K562 (cell line): ENCODE data around the gene SLIT1. TPM values are rescaled to one million over a fixed set of nuclear protein-coding genes. Genes with fewer than 3 reads are reported as not detected.

Source experiments
- ATAC-seq: fragments of 200-7000 bp; cut with Tn5 transposase; 3 replicates; pipeline ENCODE4 v1.9.1; 2020; ENCODE audit warnings: moderate library complexity
- BruUV-seq: library from RNA; stranded (reverse); fragments of 400-500 nt; replicated peaks from 2 replicates; lab custom pipeline; 2021; lab: Mats Ljungman, UMichigan
- CTCF ChIA-PET: fragments of 300-600 bp; formaldehyde crosslinking; extraction: SDS; loops from one replicate; lab custom pipeline; 2021; ENCODE audit warnings: low intra/inter-chr PET ratio; lab: Yijun Ruan, JAX
- POLR2A ChIA-PET: fragments of 300-600, 350-650 bp; sonication (Branson Sonifier 250); formaldehyde crosslinking; extraction: SDS; loops from one replicate; lab custom pipeline; 2021; ENCODE audit warnings: antibody characterized with exemption, inconsistent platforms; lab: Yijun Ruan, JAX
- DNase-seq, 4 experiments: peaks; one replicate each; pipeline versions ENCODE4 v3.0.0 to v3.0.0-alpha.2; 2011 to 2018; ENCODE audit warnings: low spot score in 3 of 4, mixed read lengths in 3 of 4; ENCODE audit errors: extremely low read depth in 1 of 4
- FAIRE-seq: peaks from 2 replicates; lab custom pipeline; 2011; peaks lifted over from hg19 to GRCh38; lab: Jason Lieb, UNC
- H2AFZ ChIP-seq: 2 replicates; pipeline ENCODE4 v1.6.0; 2011; ENCODE audit warnings: low read depth, low read length, control low read depth, inconsistent platforms
- H3K27ac ChIP-seq: fragments of 200-600 bp; 3 replicates; pipeline ENCODE4 v1.8.0; 2011; ENCODE audit warnings: low read depth, mild to moderate bottlenecking, control low read depth, inconsistent platforms, low read length, moderate library complexity, mixed read lengths; ENCODE audit errors: extremely low read depth
- H3K27me3 ChIP-seq, 2 experiments: fragments of 300-600 bp in 1 of 2; 2 replicates in 1 of 2; 3 replicates in 1 of 2; pipeline versions ENCODE4 v1.6.0 to v1.8.0; 2011; ENCODE audit warnings: inconsistent platforms in 2 of 2, low read length in 2 of 2, mild to moderate bottlenecking in 1 of 2, mixed read lengths in 1 of 2, moderate library complexity in 1 of 2; ENCODE audit not compliant: control insufficient read depth in 2 of 2, insufficient read depth in 2 of 2
- H3K36me3 ChIP-seq: fragments of 300-600 bp; 3 replicates; pipeline ENCODE4 v1.8.0; 2011; ENCODE audit warnings: mild to moderate bottlenecking, low read length, inconsistent platforms; ENCODE audit not compliant: control insufficient read depth, insufficient read depth
- H3K4me1 ChIP-seq, 2 experiments: fragments of 200-600 bp in 1 of 2; replicated peaks in 1 of 2; 2 replicates in 1 of 2; 3 replicates in 1 of 2; pipeline versions ENCODE4 v1.5.1 to v1.8.0; 2011; ENCODE audit warnings: inconsistent platforms in 2 of 2, low read length in 2 of 2, mild to moderate bottlenecking in 1 of 2, mixed read lengths in 1 of 2, moderate library complexity in 1 of 2; ENCODE audit not compliant: control insufficient read depth in 2 of 2, insufficient read depth in 2 of 2
- H3K4me2 ChIP-seq: 2 replicates; pipeline ENCODE4 v1.6.1; 2011; ENCODE audit warnings: low read length, control low read depth, inconsistent platforms, mixed read lengths; ENCODE audit not compliant: insufficient read depth
- H3K4me3 ChIP-seq: fragments of 200-600 bp; sonication (generic), shearing (Covaris generic); 2 replicates; pipeline ENCODE4 v1.5.1; 2016; ENCODE audit warnings: control low read depth, inconsistent platforms
- H3K79me2 ChIP-seq: fragments of 200-600 bp; 3 replicates; pipeline ENCODE4 v1.8.0; 2011; ENCODE audit warnings: low read length, inconsistent platforms; ENCODE audit not compliant: control insufficient read depth, insufficient read depth
- H3K9ac ChIP-seq, 2 experiments: 2 replicates each; pipeline versions ENCODE4 v1.6.0 to v1.6.1; 2011; ENCODE audit warnings: low read depth in 2 of 2, low read length in 2 of 2, control low read depth in 1 of 2, inconsistent platforms in 1 of 2, mild to moderate bottlenecking in 1 of 2, mixed read lengths in 1 of 2; ENCODE audit not compliant: insufficient read depth in 1 of 2
- H3K9me1 ChIP-seq: one replicate; pipeline ENCODE4 v1.6.0; 2011; ENCODE audit warnings: inconsistent platforms, mild to moderate bottlenecking, low read length, moderate library complexity; ENCODE audit not compliant: control insufficient read depth, insufficient read depth
- H3K9me3 ChIP-seq: replicated peaks from 2 replicates; pipeline ENCODE4 v1.5.1; 2011; ENCODE audit warnings: low read depth, low read length, inconsistent platforms; ENCODE audit not compliant: control insufficient read depth, insufficient read depth
- H4K20me1 ChIP-seq: replicated peaks from 2 replicates; pipeline ENCODE4 v1.6.1; 2011; ENCODE audit warnings: low read length, inconsistent platforms, mixed read lengths; ENCODE audit not compliant: control insufficient read depth, insufficient read depth
- ASH1L ChIP-seq: fragments of 450-650 bp; IDR thresholded peaks from 2 replicates; pipeline ENCODE4 v1.6.1; 2018; ENCODE audit warnings: borderline replicate concordance, mild to moderate bottlenecking, low read depth; ENCODE audit not compliant: partially characterized antibody
- COPS2 ChIP-seq: fragments of 450-650 bp; conservative IDR thresholded peaks from 2 replicates; pipeline ENCODE4 v1.6.1; 2016; ENCODE audit warnings: mild to moderate bottlenecking, moderate library complexity
- MCM2 ChIP-seq: fragments of 450-650 bp; IDR thresholded peaks from 2 replicates; pipeline ENCODE4 v1.6.1; 2017; ENCODE audit warnings: low read depth, mild to moderate bottlenecking
- PHB2 ChIP-seq: fragments of 450-650 bp; IDR thresholded peaks from 2 replicates; pipeline ENCODE4 v1.6.1; 2017; ENCODE audit warnings: low read depth
- ZNF174 ChIP-seq: fragments of 250-450 bp; sonication (Bioruptor Pico); IDR thresholded peaks from 2 replicates; pipeline ENCODE4 v1.4.0; 2020; ENCODE audit warnings: mild to moderate bottlenecking
- ZNF184 ChIP-seq: sonication (generic); formaldehyde crosslinking; IDR thresholded peaks from 2 replicates; pipeline ENCODE4 v1.5.0; 2020; ENCODE audit warnings: missing genetic modification reagents
- ZNF239 ChIP-seq: fragments of 250-450 bp; sonication (Bioruptor Pico); IDR thresholded peaks from 2 replicates; pipeline ENCODE4 v1.4.0; 2020; ENCODE audit warnings: mild to moderate bottlenecking
- ZNF324 ChIP-seq: fragments of 250-450 bp; sonication (Bioruptor Pico); IDR thresholded peaks from 2 replicates; pipeline ENCODE4 v1.4.0; 2020; ENCODE audit warnings: mild to moderate bottlenecking
- WGBS: fragments of 100-300 bp; shearing (Covaris generic); methylation state at CpG from one replicate; pipeline ENCODE4 v1.1.6; 2016; ENCODE audit warnings: low coverage, mixed read lengths; ENCODE audit not compliant: insufficient coverage; ENCODE audit errors: missing lambda C conversion rate; 5-methylcytosine and 5-hydroxymethylcytosine counted together
- in situ Hi-C: fragments of 300-500 bp; cut with MboI; formaldehyde crosslinking; loops from 4 replicates; pipeline ENCODE4 v1.15.0; 2018; ENCODE audit warnings: inconsistent platforms, mixed read lengths
- intact Hi-C: fragments of 100-400 bp; cut with micrococcal nuclease; formaldehyde crosslinking; loops from 2 replicates; pipeline ENCODE4 v1.14.2; 2022
- polyA plus RNA-seq, 8 experiments: library from polyadenylated mRNA; depleted of rRNA in 4 of 8; stranded (reverse) in 5 of 8; unstranded in 3 of 8; fragments of >200 nt; fragmentation: Nextera tagmentation in 2 of 8; fragmentation: Illumina TruSeq in 1 of 8; extraction: Ambion mirVana in 2 of 8; extraction: Trizol in 1 of 8; gene quantifications; 2 replicates each; pipeline versions ENCODE4 v1.2.1 to v1.2.3, GENCODE V29; 2011 to 2014; ENCODE audit warnings: inconsistent platforms in 1 of 8, missing spikeins in 1 of 8
- total RNA-seq, 7 experiments: library from RNA; depleted of rRNA in 6 of 7; stranded (reverse); fragments of >200 nt in 6 of 7; fragmentation: Illumina TruSeq in 2 of 7; extraction: Trizol in 2 of 7; gene quantifications; 2 replicates each; pipeline versions ENCODE4 v1.2.1 to v1.2.3, GENCODE V29; 2011 to 2021; ENCODE audit warnings: low replicate concordance in 1 of 7
- TF ChIP-seq, protein P1 (sequence below), 3 experiments: IDR thresholded peaks in 2 of 3; conservative IDR thresholded peaks in 1 of 3; 2 replicates each; pipeline ENCODE4 v1.5.1; 2011 to 2012; ENCODE audit warnings: low read length in 3 of 3, mild to moderate bottlenecking in 3 of 3, control low read depth in 2 of 3, improper control_type of control experiment in 1 of 3, inconsistent platforms in 1 of 3, low read depth in 1 of 3, mixed read lengths in 1 of 3, moderate library complexity in 1 of 3; ENCODE audit not compliant: insufficient read depth in 2 of 3
- TF ChIP-seq, protein P2 (sequence below), 2 experiments: fragments of 450-650 bp in 1 of 2; sonication (generic) in 1 of 2; formaldehyde crosslinking in 1 of 2; IDR thresholded peaks; 2 replicates each; pipeline versions ENCODE4 v1.7.1 to v1.9.0; 2016 to 2022; ENCODE audit warnings: inconsistent platforms in 1 of 2, mild to moderate bottlenecking in 1 of 2, missing genetic modification reagents in 1 of 2

SLIT1 gene
- total and polyA plus RNA-seq, 9 of the 15 experiments (the other 6 are each of a cell fraction or from before 2014, with no cell fraction given): 0.01 to 0.11 (median 0.04) TPM; not detected in 3

DNA sequence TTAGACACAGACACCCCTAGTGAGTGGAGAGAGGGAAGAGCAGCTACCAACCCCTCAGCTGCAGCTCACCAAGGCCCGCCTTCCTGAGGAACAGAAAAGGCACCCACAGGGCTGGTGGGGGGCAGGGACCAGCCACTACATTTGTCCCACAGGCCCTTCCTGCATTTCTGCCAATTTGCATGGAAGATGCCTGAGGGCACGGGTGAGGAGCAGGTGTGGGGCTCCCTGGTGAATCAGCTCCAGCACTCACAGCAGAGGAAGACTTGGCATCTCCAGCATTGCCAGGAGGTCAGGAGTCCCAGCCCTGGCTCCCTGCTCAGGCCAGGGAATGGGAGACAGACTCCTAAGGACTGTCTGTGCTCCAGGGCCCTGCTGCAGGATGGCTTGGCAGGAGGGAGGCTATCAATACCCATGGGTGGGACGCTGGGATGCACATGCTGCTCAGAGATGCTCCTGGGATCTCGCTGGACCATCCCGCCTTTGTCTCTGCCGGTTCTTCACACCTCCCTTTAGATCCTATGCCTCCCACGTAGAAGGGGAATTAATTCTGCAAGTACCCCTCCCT lies 109.7 kb downstream of the SLIT1 start (continued):
- TF ChIP-seq ZNF184 (no peak), ZNF324 (CRISPR knock-in tag) (no peak), MCM2 (no peak), ZNF174 (CRISPR knock-in tag) (no peak)

- no peaks in the 10 kb centered on the region for H3K79me2 ChIP-seq
- CTCF ChIA-PET: no interaction called here
- H3K27ac ChIP-seq: no peak overlapping the region
- no peak for ATAC-seq
- H3K9me3 ChIP-seq: no peaks in the 10 kb centered on the region
- BruUV-seq: no TSS peak
- DNase-seq: no peak
- FAIRE-seq: no peak
- H3K36me3 ChIP-seq: no peaks in the 10 kb centered on the region
- H3K4me1 ChIP-seq: peaks cover 0 to 5% of the 10 kb centered on the region in 2 experiments; a peak in 1 of 5 replicates
- H3K4me3 ChIP-seq: no peak overlapping the region
- H3K27me3 ChIP-seq: peaks cover 0 to 33% of the 10 kb centered on the region in 2 experiments; a peak in 3 of 5 replicates
- no peak overlapping the region for H3K9ac ChIP-seq
- in situ Hi-C loops: loop anchor here (10.0 kb wide), 1 partner anchor 279 kb away; no protein-coding TSS in a partner anchor
- POLR2A ChIA-PET: no interaction called here
- no peaks in the 10 kb centered on the region; the same call in 1 of the 2 replicates for H4K20me1 ChIP-seq
- WGBS: 1% methylated on average over 7 of the region's 7 CpGs
- H3K4me2 ChIP-seq: no peak overlapping the region
- no peak overlapping the region for H2AFZ ChIP-seq
- intact Hi-C loops: no loop called here
- H3K9me1 ChIP-seq: no peaks in the 10 kb centered on the region
- TF ChIP-seq ASH1L: no peak
- no peak for TF ChIP-seq ZNF239
- no peak for TF ChIP-seq COPS2
- TF ChIP-seq, protein P1, sequence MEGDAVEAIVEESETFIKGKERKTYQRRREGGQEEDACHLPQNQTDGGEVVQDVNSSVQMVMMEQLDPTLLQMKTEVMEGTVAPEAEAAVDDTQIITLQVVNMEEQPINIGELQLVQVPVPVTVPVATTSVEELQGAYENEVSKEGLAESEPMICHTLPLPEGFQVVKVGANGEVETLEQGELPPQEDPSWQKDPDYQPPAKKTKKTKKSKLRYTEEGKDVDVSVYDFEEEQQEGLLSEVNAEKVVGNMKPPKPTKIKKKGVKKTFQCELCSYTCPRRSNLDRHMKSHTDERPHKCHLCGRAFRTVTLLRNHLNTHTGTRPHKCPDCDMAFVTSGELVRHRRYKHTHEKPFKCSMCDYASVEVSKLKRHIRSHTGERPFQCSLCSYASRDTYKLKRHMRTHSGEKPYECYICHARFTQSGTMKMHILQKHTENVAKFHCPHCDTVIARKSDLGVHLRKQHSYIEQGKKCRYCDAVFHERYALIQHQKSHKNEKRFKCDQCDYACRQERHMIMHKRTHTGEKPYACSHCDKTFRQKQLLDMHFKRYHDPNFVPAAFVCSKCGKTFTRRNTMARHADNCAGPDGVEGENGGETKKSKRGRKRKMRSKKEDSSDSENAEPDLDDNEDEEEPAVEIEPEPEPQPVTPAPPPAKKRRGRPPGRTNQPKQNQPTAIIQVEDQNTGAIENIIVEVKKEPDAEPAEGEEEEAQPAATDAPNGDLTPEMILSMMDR (IDR thresholded peaks at IDR 0.05 in 2 of 3, conservative IDR thresholded peaks at IDR 0.05 in 1 of 3; ENCODE audit: insufficient read depth in 2 of 3, low read depth in 1 of 3, low read length in 3 of 3): no peak
- TF ChIP-seq PHB2: no peak
- TF ChIP-seq, protein P2, sequence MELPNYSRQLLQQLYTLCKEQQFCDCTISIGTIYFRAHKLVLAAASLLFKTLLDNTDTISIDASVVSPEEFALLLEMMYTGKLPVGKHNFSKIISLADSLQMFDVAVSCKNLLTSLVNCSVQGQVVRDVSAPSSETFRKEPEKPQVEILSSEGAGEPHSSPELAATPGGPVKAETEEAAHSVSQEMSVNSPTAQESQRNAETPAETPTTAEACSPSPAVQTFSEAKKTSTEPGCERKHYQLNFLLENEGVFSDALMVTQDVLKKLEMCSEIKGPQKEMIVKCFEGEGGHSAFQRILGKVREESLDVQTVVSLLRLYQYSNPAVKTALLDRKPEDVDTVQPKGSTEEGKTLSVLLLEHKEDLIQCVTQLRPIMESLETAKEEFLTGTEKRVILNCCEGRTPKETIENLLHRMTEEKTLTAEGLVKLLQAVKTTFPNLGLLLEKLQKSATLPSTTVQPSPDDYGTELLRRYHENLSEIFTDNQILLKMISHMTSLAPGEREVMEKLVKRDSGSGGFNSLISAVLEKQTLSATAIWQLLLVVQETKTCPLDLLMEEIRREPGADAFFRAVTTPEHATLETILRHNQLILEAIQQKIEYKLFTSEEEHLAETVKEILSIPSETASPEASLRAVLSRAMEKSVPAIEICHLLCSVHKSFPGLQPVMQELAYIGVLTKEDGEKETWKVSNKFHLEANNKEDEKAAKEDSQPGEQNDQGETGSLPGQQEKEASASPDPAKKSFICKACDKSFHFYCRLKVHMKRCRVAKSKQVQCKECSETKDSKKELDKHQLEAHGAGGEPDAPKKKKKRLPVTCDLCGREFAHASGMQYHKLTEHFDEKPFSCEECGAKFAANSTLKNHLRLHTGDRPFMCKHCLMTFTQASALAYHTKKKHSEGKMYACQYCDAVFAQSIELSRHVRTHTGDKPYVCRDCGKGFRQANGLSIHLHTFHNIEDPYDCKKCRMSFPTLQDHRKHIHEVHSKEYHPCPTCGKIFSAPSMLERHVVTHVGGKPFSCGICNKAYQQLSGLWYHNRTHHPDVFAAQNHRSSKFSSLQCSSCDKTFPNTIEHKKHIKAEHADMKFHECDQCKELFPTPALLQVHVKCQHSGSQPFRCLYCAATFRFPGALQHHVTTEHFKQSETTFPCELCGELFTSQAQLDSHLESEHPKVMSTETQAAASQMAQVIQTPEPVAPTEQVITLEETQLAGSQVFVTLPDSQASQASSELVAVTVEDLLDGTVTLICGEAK (IDR thresholded peaks at IDR 0.05): no peak
- TF ChIP-seq, protein P2 (CRISPR knock-in tag; IDR thresholded peaks at IDR 0.05): no peak
Measured at GRCh38 chr10:97075421-97075820, 110.3 kb downstream of the SLIT1 start.
